NB4 (cell line): ENCODE data around the gene CMYA5.

ENCODE experiments used
- DNase-seq: peaks from one replicate; pipeline ENCODE4 v3.0.0; 2010; ENCODE audit warnings: low read depth
- H3K4me3 ChIP-seq: one replicate; pipeline ENCODE4 v1.5.1; 2011; ENCODE audit warnings: mild to moderate bottlenecking, low read depth, low read length, moderate library complexity
- MYC ChIP-seq: IDR thresholded peaks from 2 replicates; pipeline ENCODE4 v1.6.1; 2011; ENCODE audit warnings: low read depth, low read length
- POLR2A ChIP-seq: IDR thresholded peaks from 2 replicates; pipeline ENCODE4 v1.6.1; 2011; ENCODE audit warnings: mild to moderate bottlenecking; ENCODE audit not compliant: insufficient read length; ENCODE audit errors: extremely low read depth
- TF ChIP-seq, protein P1 (sequence below): IDR thresholded peaks from 2 replicates; pipeline ENCODE4 v1.6.1; 2011; ENCODE audit warnings: low read depth, low read length
- TF ChIP-seq, protein P2 (sequence below): IDR thresholded peaks from one replicate; pipeline ENCODE4 v1.5.1; 2012; ENCODE audit warnings: low read depth, low read length

CMYA5 gene

DNA sequence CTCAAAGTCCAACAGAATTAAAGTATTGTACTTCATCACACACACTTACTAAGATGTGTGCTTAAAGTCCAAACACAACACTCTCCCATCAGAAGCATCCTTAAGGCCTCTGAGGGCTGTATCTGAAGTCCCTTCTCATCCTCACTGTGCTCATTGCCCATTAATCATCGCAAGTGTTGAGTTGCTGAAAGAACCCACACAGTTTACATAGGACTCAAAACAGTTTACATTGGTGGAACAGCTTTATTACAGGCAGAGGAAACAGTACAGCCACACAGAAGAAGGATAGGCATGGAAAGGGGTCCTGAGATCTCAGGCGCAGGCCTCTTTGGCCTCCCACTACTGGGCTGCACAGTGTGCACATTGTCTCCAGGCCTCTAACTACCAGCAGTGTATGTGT is 113.4 kb downstream of the CMYA5 start:
- TF ChIP-seq, protein P1, sequence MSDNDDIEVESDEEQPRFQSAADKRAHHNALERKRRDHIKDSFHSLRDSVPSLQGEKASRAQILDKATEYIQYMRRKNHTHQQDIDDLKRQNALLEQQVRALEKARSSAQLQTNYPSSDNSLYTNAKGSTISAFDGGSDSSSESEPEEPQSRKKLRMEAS: no peak
- TF ChIP-seq POLR2A: no peak
- TF ChIP-seq, protein P2, sequence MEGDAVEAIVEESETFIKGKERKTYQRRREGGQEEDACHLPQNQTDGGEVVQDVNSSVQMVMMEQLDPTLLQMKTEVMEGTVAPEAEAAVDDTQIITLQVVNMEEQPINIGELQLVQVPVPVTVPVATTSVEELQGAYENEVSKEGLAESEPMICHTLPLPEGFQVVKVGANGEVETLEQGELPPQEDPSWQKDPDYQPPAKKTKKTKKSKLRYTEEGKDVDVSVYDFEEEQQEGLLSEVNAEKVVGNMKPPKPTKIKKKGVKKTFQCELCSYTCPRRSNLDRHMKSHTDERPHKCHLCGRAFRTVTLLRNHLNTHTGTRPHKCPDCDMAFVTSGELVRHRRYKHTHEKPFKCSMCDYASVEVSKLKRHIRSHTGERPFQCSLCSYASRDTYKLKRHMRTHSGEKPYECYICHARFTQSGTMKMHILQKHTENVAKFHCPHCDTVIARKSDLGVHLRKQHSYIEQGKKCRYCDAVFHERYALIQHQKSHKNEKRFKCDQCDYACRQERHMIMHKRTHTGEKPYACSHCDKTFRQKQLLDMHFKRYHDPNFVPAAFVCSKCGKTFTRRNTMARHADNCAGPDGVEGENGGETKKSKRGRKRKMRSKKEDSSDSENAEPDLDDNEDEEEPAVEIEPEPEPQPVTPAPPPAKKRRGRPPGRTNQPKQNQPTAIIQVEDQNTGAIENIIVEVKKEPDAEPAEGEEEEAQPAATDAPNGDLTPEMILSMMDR: no peak
- no peak for TF ChIP-seq MYC
- no peak overlapping the region for H3K4me3 ChIP-seq
- no peak for DNase-seq

DNA sequence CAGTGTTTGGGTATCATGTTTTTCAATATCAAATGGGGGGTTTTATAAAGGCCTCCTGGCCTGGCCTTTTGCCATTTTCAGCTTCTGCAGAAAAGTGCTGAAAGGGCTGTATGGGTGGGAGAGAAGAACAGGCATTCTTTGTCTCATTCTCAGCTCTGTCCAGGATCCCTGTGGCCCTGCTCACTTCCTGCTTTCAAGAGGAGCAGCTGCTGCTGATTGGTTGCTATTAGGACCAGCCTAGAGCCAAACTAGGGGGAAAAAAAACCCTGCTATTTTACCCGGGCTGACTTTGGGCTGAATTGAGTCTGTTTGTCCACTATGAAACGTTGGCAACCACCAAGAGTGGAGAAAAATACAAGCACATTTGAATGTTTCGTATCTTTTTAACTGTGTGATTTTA is 117.1 kb downstream of the CMYA5 start:
- peak; percentile 20 for DNase-seq
- no peak overlapping the region for H3K4me3 ChIP-seq
- TF ChIP-seq, protein P2: no peak
- TF ChIP-seq POLR2A: no peak
- TF ChIP-seq, protein P1: no peak
- no peak for TF ChIP-seq MYC

DNA sequence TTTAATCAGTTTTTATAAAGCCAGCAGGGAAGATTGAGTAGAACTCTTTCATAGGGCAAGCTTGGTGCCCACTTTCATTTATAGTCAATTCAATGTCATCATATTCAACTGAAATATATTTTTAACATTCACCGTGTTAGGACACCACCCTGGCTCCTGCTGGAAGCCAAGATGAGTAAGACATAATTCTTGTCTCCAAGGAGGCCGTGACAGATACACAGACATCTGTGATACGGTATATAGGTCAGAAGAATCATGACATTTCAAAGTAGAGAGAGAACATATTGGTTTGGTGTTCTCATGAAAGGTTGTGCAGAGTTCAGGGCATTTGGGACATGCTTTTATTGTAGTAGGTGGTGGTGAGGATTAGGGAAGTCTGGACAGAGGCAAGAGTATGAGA is 120.1 kb downstream of the CMYA5 start:
- TF ChIP-seq, protein P1: no peak
- TF ChIP-seq, protein P2: no peak
- TF ChIP-seq POLR2A (no peak), MYC (no peak)
- DNase-seq: no peak
- H3K4me3 ChIP-seq: no peak overlapping the region

DNA sequence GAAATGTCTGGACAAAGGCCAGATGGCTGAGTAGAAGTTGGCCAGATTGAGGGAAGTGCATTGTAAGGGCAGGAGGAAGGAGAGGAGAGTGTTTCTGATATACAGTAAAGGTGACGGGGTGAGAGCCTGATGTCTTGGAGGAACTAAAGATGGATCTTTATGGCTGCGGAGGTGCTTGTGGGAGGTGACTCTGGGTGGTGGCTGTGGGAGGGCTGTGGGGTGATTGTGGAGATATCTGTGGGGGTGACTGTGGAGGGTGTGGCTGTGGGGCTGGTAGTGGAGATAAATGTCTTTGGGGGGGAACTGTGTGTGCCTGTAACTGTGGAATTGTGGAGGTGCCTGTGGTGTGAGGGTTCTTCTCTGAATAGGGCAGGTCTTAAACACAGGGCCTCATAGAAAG is 121.4 kb downstream of the CMYA5 start:
- DNase-seq: no peak
- no peak overlapping the region for H3K4me3 ChIP-seq
- TF ChIP-seq MYC (no peak), POLR2A (no peak)
- TF ChIP-seq, protein P2: no peak
- TF ChIP-seq, protein P1: no peak

DNA sequence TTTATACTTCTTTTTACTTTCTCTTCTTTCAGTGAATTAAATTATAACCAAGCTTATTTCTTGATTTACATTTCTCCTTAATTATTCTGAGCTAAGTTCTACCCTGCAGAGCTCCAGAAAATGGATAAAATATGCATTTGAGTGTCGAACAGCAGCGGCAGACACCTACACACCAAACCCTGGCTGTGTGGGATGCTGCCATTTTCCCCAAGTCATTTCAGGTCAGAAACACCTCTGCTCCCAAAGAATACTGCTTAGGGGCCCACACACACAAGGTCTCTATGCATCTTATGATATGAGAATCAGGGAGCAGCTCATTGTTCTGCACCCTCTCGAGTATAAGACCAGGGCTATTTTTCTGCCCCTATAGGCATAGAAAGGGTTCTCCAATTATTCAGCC is 122.3 kb downstream of the CMYA5 start:
- H3K4me3 ChIP-seq: no peak overlapping the region
- no peak for DNase-seq
- TF ChIP-seq, protein P1: no peak
- no peak for TF ChIP-seq POLR2A
- TF ChIP-seq MYC: no peak
- TF ChIP-seq, protein P2: no peak

DNA sequence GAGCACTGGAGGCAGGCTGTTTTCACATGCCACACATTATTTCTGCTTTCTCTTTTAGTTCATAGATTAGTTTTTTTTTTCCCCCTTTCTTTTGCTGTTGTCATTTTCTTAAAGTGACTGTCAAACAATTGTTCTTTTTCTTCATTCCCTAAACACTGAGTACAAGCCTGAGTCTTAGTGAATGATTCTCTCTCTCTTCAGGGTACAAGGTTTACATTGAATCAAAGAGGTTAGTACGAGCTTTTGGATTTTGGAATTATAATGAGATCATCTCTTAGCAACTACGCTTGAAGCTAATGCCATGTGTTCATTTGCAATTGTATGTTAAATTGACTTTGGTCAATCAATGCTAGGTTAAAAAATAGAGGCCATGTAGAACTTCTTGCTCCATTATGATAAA is 125.1 kb downstream of the CMYA5 start:
- no peak overlapping the region for H3K4me3 ChIP-seq
- DNase-seq: no peak
- TF ChIP-seq MYC: no peak
- TF ChIP-seq, protein P2: no peak
- no peak for TF ChIP-seq POLR2A
- TF ChIP-seq, protein P1: no peak
